Activated T-cell treated with anti-CD3 and anti-CD28 coated beads for 24 hours (primary cell): ENCODE measurements around the gene RAD23A.
A peak's percentile ranks its signal among the peaks of the same experiment; 100 is the strongest.
"Not testable (repeated sequence)": the region's sequence is repeated elsewhere in the genome, so short reads cannot be mapped to it uniquely, and the experiment has no call there.

Experiments used
- DNase-seq: peaks from one replicate; pipeline ENCODE4 v3.0.0-alpha.2; 2020; ENCODE audit warnings: low read depth

Gene RAD23A

GRCh38 chr19:12937927-12938778 is 7.5 kb upstream of the RAD23A start, which contains the start of gene CALR:
Gene CALR, plus strand, starts transcription at chr19:12938609. Its CDS starts 71 bp downstream, at chr19:12938680.
- DNase-seq = peak; percentile 99

- DNase-seq = peak; percentile 29
Observed at GRCh38 chr19:12938779-12939601, 6.7 kb upstream of the RAD23A start.

- DNase-seq = no peak
Observed at GRCh38 chr19:12939975-12940423, 5.7 kb upstream of the RAD23A start.

GRCh38 chr19:12940897-12941296 is 4.8 kb upstream of the RAD23A start:
- DNase-seq = no peak

- DNase-seq = no peak
Observed at GRCh38 chr19:12943437-12944044, 2.1 kb upstream of the RAD23A start.

GRCh38 chr19:12944104-12944674 is 1.5 kb upstream of the RAD23A start:
- DNase-seq = no peak

- DNase-seq = peak; percentile 48
Observed at GRCh38 chr19:12946092-12946721, 545 bp downstream of the RAD23A start.

GRCh38 chr19:12946731-12947496 is 1.3 kb downstream of the RAD23A start:
- DNase-seq = no peak

GRCh38 chr19:12947702-12948611 is 2.3 kb downstream of the RAD23A start:
- no peak for DNase-seq

- DNase-seq = no peak
Observed at GRCh38 chr19:12948612-12949362, 3.1 kb downstream of the RAD23A start.

- DNase-seq = no peak
Observed at GRCh38 chr19:12949363-12950283, 4.0 kb downstream of the RAD23A start.

GRCh38 chr19:12952050-12952449 is 6.4 kb downstream of the RAD23A start:
- not testable (repeated sequence) for DNase-seq

- DNase-seq = no peak
Observed at GRCh38 chr19:12952488-12953137, 7.0 kb downstream of the RAD23A start.

- no peak for DNase-seq
Observed at GRCh38 chr19:12953138-12953798, 7.6 kb downstream of the RAD23A start.

- DNase-seq = no peak
Observed at GRCh38 chr19:12953799-12954611, 8.3 kb downstream of the RAD23A start.

GRCh38 chr19:12954612-12954962 is 8.9 kb downstream of the RAD23A start:
- DNase-seq = no peak
